ENCODE results near the gene TRIM41. TPM values are rescaled to one million over a fixed set of nuclear protein-coding genes. Genes with fewer than 3 reads are reported as not detected.

TRIM41 gene
- total and polyA plus RNA-seq, 9 of the 15 experiments (the other 6 are each of a cell fraction or from before 2014, with no cell fraction given), result 1.8 to 47.6 (median 20.9) TPM

- TF ChIP-seq REST (IDR thresholded peaks at IDR 0.05; ENCODE audit: borderline replicate concordance) (no peak), REST (CRISPR knock-in tag; IDR thresholded peaks at IDR 0.05; ENCODE audit: low read depth) (no peak), ILK (tag; IDR thresholded peaks at IDR 0.05; ENCODE audit: borderline replicate concordance, low read depth) (no peak), ZBTB11 (CRISPR knock-in tag; IDR thresholded peaks at IDR 0.05) (peak in 1 of 3 experiments; percentile 3; a peak in 1 of 6 replicates), ZNF280A (IDR thresholded peaks at IDR 0.05; ENCODE audit: low read depth, partially characterized antibody) (no peak), TOE1 (IDR thresholded peaks at IDR 0.05; ENCODE audit: borderline replicate concordance) (no peak; the same call in none of the 2 replicates), TOE1 (CRISPR knock-in tag; IDR thresholded peaks at IDR 0.05; ENCODE audit: borderline replicate concordance, low read depth) (no peak), HNRNPH1 (optimal IDR thresholded peaks at IDR 0.05; ENCODE audit: low read depth, low read length) (no peak), HDAC8 (tag; IDR thresholded peaks at IDR 0.05) (no peak), MBD1 (CRISPR knock-in tag; IDR thresholded peaks at IDR 0.05) (no peak), PTRF (tag; IDR thresholded peaks at IDR 0.05) (no peak)
Measured at GRCh38 chr5:181223729-181224389, 778 bp downstream of the TRIM41 start (continued).

All from K562 (cell line).